CD14-positive monocyte (primary cell): ENCODE data around the gene MLC1. TPM values are rescaled to one million over a fixed set of nuclear protein-coding genes. Genes with fewer than 3 reads are reported as not detected.

ENCODE experiments used
- DNase-seq, 3 donors: peaks; one replicate each; pipeline ENCODE4 v3.0.0-alpha.2; 2011 to 2022
- H2AFZ ChIP-seq: 2 replicates; pipeline ENCODE4 v1.6.0; 2012; ENCODE audit warnings: mild to moderate bottlenecking, low read depth, low read length, inconsistent platforms; ENCODE audit not compliant: insufficient read depth, poor library complexity, severe bottlenecking
- H3K27ac ChIP-seq, 2 donors: 1 replicate in 1 of 2; 2 replicates in 1 of 2; pipeline ENCODE4 v1.5.1; 2012 to 2013; ENCODE audit warnings: low read length in 2 of 2, control low read depth in 1 of 2, inconsistent platforms in 1 of 2, low read depth in 1 of 2, mild to moderate bottlenecking in 1 of 2
- H3K27me3 ChIP-seq, 2 donors: one replicate each; pipeline versions ENCODE4 v1.6.0 to v1.6.1; 2011 to 2013; ENCODE audit warnings: low read length in 2 of 2; ENCODE audit not compliant: control insufficient read depth in 2 of 2, insufficient read depth in 2 of 2
- H3K36me3 ChIP-seq, 2 donors: replicated peaks in 1 of 2; 1 replicate in 1 of 2; 2 replicates in 1 of 2; pipeline versions ENCODE4 v1.5.1 to v1.6.1; 2012 to 2013; ENCODE audit warnings: low read length in 2 of 2, control low read depth in 1 of 2, inconsistent platforms in 1 of 2, mild to moderate bottlenecking in 1 of 2; ENCODE audit not compliant: insufficient read depth in 2 of 2, control insufficient read depth in 1 of 2
- H3K4me1 ChIP-seq, 2 donors: 1 replicate in 1 of 2; 2 replicates in 1 of 2; pipeline versions ENCODE4 v1.5.1 to v1.6.1; 2012 to 2013; ENCODE audit warnings: low read length in 2 of 2, control low read depth in 1 of 2, inconsistent platforms in 1 of 2, mild to moderate bottlenecking in 1 of 2, moderate library complexity in 1 of 2; ENCODE audit not compliant: insufficient read depth in 2 of 2, control insufficient read depth in 1 of 2
- H3K4me2 ChIP-seq: replicated peaks from 2 replicates; pipeline ENCODE3; 2012; ENCODE audit warnings: low read length, moderate library complexity, mild to moderate bottlenecking; ENCODE audit not compliant: poor library complexity, severe bottlenecking; ENCODE audit errors: extremely low read depth
- H3K4me3 ChIP-seq, 3 experiments: fragments of 200-600 bp in 1 of 3; sonication (generic) in 1 of 3; replicated peaks in 1 of 3; 1 replicate in 2 of 3; 2 replicates in 1 of 3; pipeline ENCODE4 v1.5.1; 2011 to 2013; ENCODE audit warnings: low read length in 3 of 3, mild to moderate bottlenecking in 3 of 3, control low read depth in 2 of 3, low read depth in 2 of 3, inconsistent platforms in 1 of 3, moderate library complexity in 1 of 3
- H3K79me2 ChIP-seq: 2 replicates; pipeline ENCODE4 v1.6.0; 2012; ENCODE audit warnings: mild to moderate bottlenecking, control low read depth, inconsistent platforms, low read length, moderate library complexity; ENCODE audit not compliant: insufficient read depth
- H3K9ac ChIP-seq: 2 replicates; pipeline ENCODE4 v1.6.0; 2017; ENCODE audit warnings: low read length, mild to moderate bottlenecking; ENCODE audit not compliant: insufficient read depth, poor library complexity, severe bottlenecking
- H3K9me3 ChIP-seq, 2 donors: replicated peaks in 1 of 2; 1 replicate in 1 of 2; 2 replicates in 1 of 2; pipeline versions ENCODE4 v1.5.1 to v1.6.1; 2012 to 2013; ENCODE audit warnings: low read length in 2 of 2, control low read depth in 1 of 2; ENCODE audit not compliant: control insufficient read depth in 1 of 2, insufficient read depth in 1 of 2
- H4K20me1 ChIP-seq: 2 replicates; pipeline ENCODE4 v1.6.0; 2012; ENCODE audit warnings: mild to moderate bottlenecking, low read length, control low read depth, moderate library complexity; ENCODE audit not compliant: insufficient read depth
- H3K27ac Mint-ChIP-seq, 7 donors: one replicate each; pipeline ENCODE4 v1.8.0; 2020; ENCODE audit warnings: mild to moderate bottlenecking in 7 of 7, mixed read lengths in 7 of 7, moderate library complexity in 6 of 7, inconsistent platforms in 2 of 7
- H3K27me3 Mint-ChIP-seq, 3 donors: one replicate each; pipeline ENCODE4 v1.8.0; 2021 to 2022; ENCODE audit warnings: low read depth in 3 of 3, mild to moderate bottlenecking in 3 of 3, mixed read lengths in 3 of 3, moderate library complexity in 3 of 3, inconsistent platforms in 1 of 3
- H3K36me3 Mint-ChIP-seq, 2 donors: one replicate each; pipeline ENCODE4 v1.8.0; 2020; ENCODE audit warnings: mixed read lengths in 2 of 2, inconsistent platforms in 1 of 2, mild to moderate bottlenecking in 1 of 2
- H3K4me1 Mint-ChIP-seq: one replicate; pipeline ENCODE4 v1.8.0; 2020; ENCODE audit warnings: mild to moderate bottlenecking, mixed read lengths
- H3K4me3 Mint-ChIP-seq, 2 donors: one replicate each; pipeline ENCODE4 v1.8.0; 2020; ENCODE audit warnings: mild to moderate bottlenecking in 2 of 2, mixed read lengths in 2 of 2, moderate library complexity in 1 of 2
- H3K9me3 Mint-ChIP-seq, 7 donors: one replicate each; pipeline ENCODE4 v1.8.0; 2020 to 2022; ENCODE audit warnings: mixed read lengths in 7 of 7, mild to moderate bottlenecking in 6 of 7, moderate library complexity in 6 of 7, inconsistent platforms in 2 of 7
- CTCF ChIP-seq: fragments of 200-600 bp; IDR thresholded peaks from one replicate; pipeline ENCODE4 v1.8.0; 2022; ENCODE audit warnings: antibody characterized with exemption, mild to moderate bottlenecking
- WGBS: methylation state at CpG from one replicate; pipeline ENCODE4 v1.1.5; 2013; ENCODE audit warnings: missing lambda C conversion rate; ENCODE audit not compliant: insufficient coverage; 5-methylcytosine and 5-hydroxymethylcytosine counted together
- intact Hi-C, 2 donors: fragments of 100-400 bp; cut with micrococcal nuclease; formaldehyde crosslinking; loops; one replicate each; pipeline versions ENCODE4 v1.15.0 to v1.15.1; 2023
- polyA plus RNA-seq, 3 donors: library from polyadenylated mRNA; depleted of rRNA in 1 of 3; unstranded in 2 of 3; stranded (reverse) in 1 of 3; fragments of 300-500 nt in 2 of 3; fragments of >200 nt in 1 of 3; fragmentation: Illumina TruSeq in 2 of 3; gene quantifications; 1 replicate in 2 of 3; 2 replicates in 1 of 3; pipeline ENCODE4 v1.2.3, GENCODE V29; 2012 to 2021

Gene MLC1
- polyA plus RNA-seq, 3 donors: 1.6 to 3.6 (median 1.8) TPM

GRCh38 chr22:50012211-50013181 is 72.7 kb downstream of the MLC1 start, which contains the start of gene IL17REL:
Gene IL17REL, minus strand, starts transcription at chr22:50012765. Its CDS starts 119 bp downstream, at chr22:50012646.
- no peaks in the 10 kb centered on the region for H3K4me1 ChIP-seq
- H3K9ac ChIP-seq: no peak within 1 kb of the TSS
- H3K36me3 ChIP-seq: no peaks in the 10 kb centered on the region
- Mint-ChIP-seq H3K36me3 (no peaks in the 10 kb centered on the region), H3K27ac (no peak within 1 kb of the TSS), H3K4me1 (peaks cover 2% of the 10 kb centered on the region), H3K27me3 (peaks cover 34 to 77% (median 64%) of the 10 kb centered on the region in 3 donors), H3K9me3 (peaks cover 0 to 5% (median 2%) of the 10 kb centered on the region in 7 donors), H3K4me3 (peak within 1 kb of the TSS; percentile 16 to 67)
- no peak for DNase-seq
- no peaks in the 10 kb centered on the region for H3K79me2 ChIP-seq
- intact Hi-C loops: no loop called here
- no peak within 1 kb of the TSS for H3K4me2 ChIP-seq
- H2AFZ ChIP-seq: no peak within 1 kb of the TSS
- H4K20me1 ChIP-seq: no peaks in the 10 kb centered on the region
- no peak for TF ChIP-seq CTCF
- no peak within 1 kb of the TSS for H3K27ac ChIP-seq
- H3K27me3 ChIP-seq: peaks cover 15 to 76% of the 10 kb centered on the region in 2 donors
- no peak within 1 kb of the TSS for H3K4me3 ChIP-seq
- WGBS: 95% methylated on average over 24 of the region's 29 CpGs
- no peaks in the 10 kb centered on the region for H3K9me3 ChIP-seq

GRCh38 chr22:50011447-50012210 is 73.6 kb downstream of the MLC1 start:
- H3K27ac Mint-ChIP-seq: no peak overlapping the region
- TF ChIP-seq CTCF: no peak
- H3K9me3 Mint-ChIP-seq: peaks cover 0 to 5% (median 2%) of the 10 kb centered on the region in 7 donors
- H3K27me3 ChIP-seq: peaks cover 15 to 68% of the 10 kb centered on the region in 2 donors
- no peak for DNase-seq
- no peak overlapping the region for H3K4me2 ChIP-seq
- no peaks in the 10 kb centered on the region for H4K20me1 ChIP-seq
- H3K9ac ChIP-seq: no peak overlapping the region
- H3K36me3 Mint-ChIP-seq: no peaks in the 10 kb centered on the region
- WGBS: 65% methylated on average over 17 of the region's 18 CpGs
- H3K79me2 ChIP-seq: no peaks in the 10 kb centered on the region
- H3K9me3 ChIP-seq: no peaks in the 10 kb centered on the region
- peaks cover 34 to 69% (median 59%) of the 10 kb centered on the region in 3 donors for H3K27me3 Mint-ChIP-seq
- H3K4me1 ChIP-seq: no peaks in the 10 kb centered on the region
- H3K27ac ChIP-seq: no peak overlapping the region
- intact Hi-C loops: no loop called here
- H3K4me1 Mint-ChIP-seq: peaks cover 2% of the 10 kb centered on the region
- H3K36me3 ChIP-seq: no peaks in the 10 kb centered on the region
- H3K4me3 ChIP-seq: no peak overlapping the region
- H3K4me3 Mint-ChIP-seq: peak overlapping the region; percentile 16 to 67
- no peak overlapping the region for H2AFZ ChIP-seq
